K562 (cell line): ENCODE results near the gene WDFY2.

ENCODE experiments used
- SPI1 ChIP-seq: IDR thresholded peaks from 2 replicates; pipeline ENCODE4 v1.6.1; 2011; ENCODE audit warnings: low read depth, low read length, control low read depth, borderline replicate concordance
- TF ChIP-seq, protein P1 (sequence below): conservative IDR thresholded peaks from 2 replicates; pipeline ENCODE4 v1.6.1; 2011; ENCODE audit warnings: low read depth, mild to moderate bottlenecking, low read length; ENCODE audit not compliant: control insufficient read depth

DNA sequence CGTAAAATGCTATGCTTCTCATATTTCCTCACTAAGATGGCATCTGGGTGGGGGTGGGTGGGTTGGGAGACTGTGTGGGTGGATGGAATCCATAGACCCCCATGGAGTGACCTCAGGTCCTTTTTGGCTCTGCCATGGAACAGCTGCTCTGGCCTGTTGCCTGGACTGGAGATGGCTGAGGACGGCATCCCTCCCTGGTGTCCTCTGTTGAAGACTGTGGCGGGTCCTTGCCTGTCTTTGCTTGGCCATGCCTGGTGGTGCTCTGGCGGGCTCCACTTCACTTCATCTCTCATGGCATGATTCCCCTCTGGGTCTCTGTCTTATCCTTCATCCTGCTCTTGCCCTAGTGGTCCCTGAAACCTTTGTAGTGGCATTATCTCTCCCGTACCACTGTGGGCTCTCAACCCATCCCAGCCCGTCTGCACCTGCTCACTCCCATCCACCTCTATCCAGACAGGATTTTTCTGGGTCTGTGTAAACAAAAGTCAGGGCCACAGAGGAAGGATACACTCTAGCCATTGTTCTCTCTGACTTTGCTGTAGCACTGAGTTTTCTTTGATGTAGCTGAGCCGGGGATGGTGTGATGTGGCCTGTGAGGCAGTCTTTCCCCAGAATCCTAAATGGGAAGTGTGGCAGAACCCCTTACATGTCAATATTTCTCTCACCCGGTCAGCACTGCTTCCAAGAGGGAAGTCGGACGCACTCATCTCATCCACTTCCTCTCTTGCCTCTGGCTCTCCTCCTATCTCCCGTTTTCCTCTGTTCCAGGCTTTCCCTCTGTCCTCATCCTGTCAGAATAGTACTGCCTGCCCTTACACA lies 36.1 kb downstream of the WDFY2 start:
- TF ChIP-seq, protein P1, sequence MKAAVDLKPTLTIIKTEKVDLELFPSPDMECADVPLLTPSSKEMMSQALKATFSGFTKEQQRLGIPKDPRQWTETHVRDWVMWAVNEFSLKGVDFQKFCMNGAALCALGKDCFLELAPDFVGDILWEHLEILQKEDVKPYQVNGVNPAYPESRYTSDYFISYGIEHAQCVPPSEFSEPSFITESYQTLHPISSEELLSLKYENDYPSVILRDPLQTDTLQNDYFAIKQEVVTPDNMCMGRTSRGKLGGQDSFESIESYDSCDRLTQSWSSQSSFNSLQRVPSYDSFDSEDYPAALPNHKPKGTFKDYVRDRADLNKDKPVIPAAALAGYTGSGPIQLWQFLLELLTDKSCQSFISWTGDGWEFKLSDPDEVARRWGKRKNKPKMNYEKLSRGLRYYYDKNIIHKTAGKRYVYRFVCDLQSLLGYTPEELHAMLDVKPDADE, result no peak
- TF ChIP-seq SPI1, result peak; percentile 64; the same call in 1 of the 2 replicates
